PC-9 (cell line): ENCODE measurements around the gene WNT4. TPM values are rescaled to one million over a fixed set of nuclear protein-coding genes. Genes with fewer than 3 reads are reported as not detected.

Source experiments
- BruUV-seq: library from RNA; stranded (reverse); fragments of 400-500 nt; replicated peaks from 2 replicates; lab custom pipeline; 2021; lab: Mats Ljungman, UMichigan
- CTCF ChIA-PET: fragments of 300-600 bp; sonication (Branson Sonifier 250); formaldehyde crosslinking; loops from one replicate; lab custom pipeline; 2022; ENCODE audit warnings: antibody characterized with exemption; lab: Charles Lee
- POLR2A ChIA-PET: fragments of 300-600 bp; sonication (Branson Sonifier 250); formaldehyde crosslinking; loops from one replicate; lab custom pipeline; 2022; ENCODE audit warnings: antibody characterized with exemption; ENCODE audit not compliant: unreplicated experiment; lab: Charles Lee
- DNase-seq, 2 experiments: peaks; one replicate each; pipeline versions ENCODE4 v3.0.0 to v3.0.0-alpha.2; 2015 to 2022; ENCODE audit warnings: mixed read lengths in 1 of 2
- H2AFZ ChIP-seq: fragments of 200-600 bp; sonication (generic); 2 replicates; pipeline ENCODE4 v1.8.1; 2017; ENCODE audit warnings: antibody characterized with exemption
- H3F3A ChIP-seq: fragments of 200-600 bp; sonication (generic); 2 replicates; pipeline ENCODE4 v1.8.1; 2017; ENCODE audit warnings: antibody characterized with exemption, mild to moderate bottlenecking, low read depth; ENCODE audit not compliant: insufficient read depth
- H3K27ac ChIP-seq: fragments of 200-600 bp; sonication (generic); 2 replicates; pipeline ENCODE4 v1.6.1; 2016; ENCODE audit warnings: mixed run types
- H3K27me3 ChIP-seq: fragments of 200-600 bp; sonication (generic); 2 replicates; pipeline ENCODE4 v1.6.1; 2016; ENCODE audit warnings: low read depth, mixed run types; ENCODE audit not compliant: insufficient read depth
- H3K36me3 ChIP-seq: fragments of 200-600 bp; sonication (generic); 2 replicates; pipeline ENCODE4 v1.6.1; 2016; ENCODE audit warnings: low read depth, mixed run types
- H3K4me1 ChIP-seq: fragments of 200-600 bp; sonication (generic); replicated peaks from 2 replicates; pipeline ENCODE4 v1.6.1; 2016; ENCODE audit warnings: mixed run types; ENCODE audit not compliant: insufficient read depth
- H3K4me2 ChIP-seq: fragments of 200-600 bp; sonication (generic); 2 replicates; pipeline ENCODE4 v1.6.1; 2017; ENCODE audit warnings: mixed run types
- H3K4me3 ChIP-seq: fragments of 200-600 bp; sonication (generic); 2 replicates; pipeline ENCODE4 v1.6.1; 2016; ENCODE audit warnings: mixed run types
- H3K79me2 ChIP-seq: fragments of 200-600 bp; sonication (generic); 2 replicates; pipeline ENCODE4 v1.6.1; 2017; ENCODE audit warnings: low read depth, mixed run types
- H3K9me2 ChIP-seq: fragments of 200-600 bp; sonication (generic); 2 replicates; pipeline ENCODE4 v1.8.1; 2017; ENCODE audit warnings: mild to moderate bottlenecking; ENCODE audit not compliant: insufficient read depth
- H3K9me3 ChIP-seq: fragments of 200-600 bp; sonication (generic); 2 replicates; pipeline ENCODE4 v1.8.1; 2016; ENCODE audit warnings: low read depth; ENCODE audit not compliant: insufficient read depth
- H4K20me1 ChIP-seq: fragments of 200-600 bp; sonication (generic); 2 replicates; pipeline ENCODE4 v1.8.1; 2017; ENCODE audit not compliant: insufficient read depth
- CTCF ChIP-seq: fragments of 200-600 bp; sonication (generic); conservative IDR thresholded peaks from 2 replicates; pipeline ENCODE4 v1.6.1; 2017; ENCODE audit warnings: mixed run types, antibody characterized with exemption, mild to moderate bottlenecking, moderate library complexity
- EZH2 ChIP-seq: fragments of 200-600 bp; sonication (generic); IDR thresholded peaks from 2 replicates; pipeline ENCODE4 v1.8.0; 2017; ENCODE audit warnings: antibody characterized with exemption, low read depth
- intact Hi-C: fragments of 100-400 bp; cut with micrococcal nuclease; formaldehyde crosslinking; loops from one replicate; pipeline ENCODE4 v1.10.0; 2022; ENCODE audit not compliant: unreplicated experiment
- total RNA-seq: library from RNA; stranded (reverse); gene quantifications from 2 replicates; pipeline ENCODE4 v1.2.3, GENCODE V29; 2021

WNT4 gene
- total RNA-seq, 1 experiment from 2014 or later: 0.83 TPM

DNA sequence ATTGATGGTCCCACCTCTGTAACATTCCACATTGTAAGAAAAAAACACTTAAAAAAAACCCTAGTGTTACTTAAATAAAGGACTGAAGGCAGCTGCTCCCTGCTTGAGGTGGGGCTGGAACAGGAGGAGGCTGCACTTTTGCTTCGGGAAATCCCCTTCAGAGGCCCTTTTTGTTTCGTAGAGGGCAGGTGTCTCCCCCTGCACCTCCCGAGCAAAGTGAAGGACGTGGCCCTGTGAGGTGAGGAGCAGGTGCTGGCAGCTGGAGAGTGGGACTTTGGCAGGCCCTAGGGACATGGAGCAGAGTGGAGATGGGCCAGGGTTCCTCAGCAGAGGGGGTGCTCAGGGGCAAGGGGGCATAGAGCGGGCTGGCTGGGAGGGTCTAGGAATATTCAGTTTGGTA, 33.4 kb upstream of the WNT4 start:
- Histone ChIP-seq H2AFZ (no peak overlapping the region), H3K9me3 (no peaks in the 10 kb centered on the region), H4K20me1 (no peaks in the 10 kb centered on the region), H3K79me2 (no peaks in the 10 kb centered on the region), H3K4me3 (no peak overlapping the region), H3F3A (no peaks in the 10 kb centered on the region), H3K27me3 (no peaks in the 10 kb centered on the region), H3K9me2 (no peaks in the 10 kb centered on the region), H3K27ac (no peak overlapping the region), H3K4me1 (no peaks in the 10 kb centered on the region), H3K36me3 (no peaks in the 10 kb centered on the region), H3K4me2 (no peak overlapping the region)
- TF ChIP-seq EZH2 (no peak), CTCF (no peak)
- CTCF ChIA-PET: no interaction called here
- POLR2A ChIA-PET: no interaction called here
- intact Hi-C loops: no loop called here
- no peak for DNase-seq
- BruUV-seq: no TSS peak

DNA sequence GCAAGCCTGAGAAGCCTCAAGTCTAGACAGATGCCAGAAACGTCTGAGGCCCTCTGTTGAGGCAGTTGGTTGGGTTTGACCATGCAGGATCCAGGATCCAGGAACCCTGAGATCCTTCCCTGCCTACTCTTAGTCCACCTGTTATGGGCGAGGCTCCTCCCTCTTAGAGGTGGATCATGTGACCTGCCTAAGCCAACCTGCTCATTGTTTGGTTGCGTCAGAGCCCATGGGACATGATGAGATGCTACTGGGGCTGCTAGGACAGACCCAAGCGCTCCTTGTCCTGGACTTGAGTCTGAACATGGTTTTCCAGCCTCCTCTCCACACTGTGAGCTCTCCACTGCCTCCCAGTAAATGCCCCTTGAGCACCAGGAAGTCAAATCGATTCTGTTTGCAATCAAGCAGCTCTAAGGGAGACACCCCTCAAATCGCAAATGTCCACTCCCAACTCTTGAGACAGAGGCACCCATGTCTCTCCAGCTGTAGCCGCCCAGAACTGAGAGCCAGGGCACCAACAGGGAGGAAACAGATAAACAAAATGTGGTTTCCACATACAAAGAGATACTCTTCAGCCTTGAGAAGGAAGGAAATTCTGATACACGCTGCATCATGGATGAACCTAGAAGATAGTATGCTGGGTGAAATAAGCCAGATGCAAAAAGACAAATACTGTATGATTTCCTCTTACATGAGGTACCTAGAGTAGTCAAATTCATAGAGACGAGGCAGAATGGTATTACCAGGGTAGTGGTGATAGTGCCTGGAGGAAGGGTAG, 31.7 kb upstream of the WNT4 start:
- Histone ChIP-seq H3K9me3 (no peaks in the 10 kb centered on the region), H3K79me2 (no peaks in the 10 kb centered on the region), H2AFZ (no peak overlapping the region), H3K27ac (no peak overlapping the region), H4K20me1 (no peaks in the 10 kb centered on the region), H3K27me3 (no peaks in the 10 kb centered on the region), H3K4me3 (no peak overlapping the region), H3K4me2 (no peak overlapping the region), H3F3A (no peaks in the 10 kb centered on the region), H3K36me3 (no peaks in the 10 kb centered on the region), H3K9me2 (no peaks in the 10 kb centered on the region), H3K4me1 (no peaks in the 10 kb centered on the region)
- POLR2A ChIA-PET: no interaction called here
- no peak for DNase-seq
- TF ChIP-seq EZH2: no peak
- TF ChIP-seq CTCF: no peak
- no TSS peak for BruUV-seq
- CTCF ChIA-PET: no interaction called here
- intact Hi-C loops: no loop called here

DNA sequence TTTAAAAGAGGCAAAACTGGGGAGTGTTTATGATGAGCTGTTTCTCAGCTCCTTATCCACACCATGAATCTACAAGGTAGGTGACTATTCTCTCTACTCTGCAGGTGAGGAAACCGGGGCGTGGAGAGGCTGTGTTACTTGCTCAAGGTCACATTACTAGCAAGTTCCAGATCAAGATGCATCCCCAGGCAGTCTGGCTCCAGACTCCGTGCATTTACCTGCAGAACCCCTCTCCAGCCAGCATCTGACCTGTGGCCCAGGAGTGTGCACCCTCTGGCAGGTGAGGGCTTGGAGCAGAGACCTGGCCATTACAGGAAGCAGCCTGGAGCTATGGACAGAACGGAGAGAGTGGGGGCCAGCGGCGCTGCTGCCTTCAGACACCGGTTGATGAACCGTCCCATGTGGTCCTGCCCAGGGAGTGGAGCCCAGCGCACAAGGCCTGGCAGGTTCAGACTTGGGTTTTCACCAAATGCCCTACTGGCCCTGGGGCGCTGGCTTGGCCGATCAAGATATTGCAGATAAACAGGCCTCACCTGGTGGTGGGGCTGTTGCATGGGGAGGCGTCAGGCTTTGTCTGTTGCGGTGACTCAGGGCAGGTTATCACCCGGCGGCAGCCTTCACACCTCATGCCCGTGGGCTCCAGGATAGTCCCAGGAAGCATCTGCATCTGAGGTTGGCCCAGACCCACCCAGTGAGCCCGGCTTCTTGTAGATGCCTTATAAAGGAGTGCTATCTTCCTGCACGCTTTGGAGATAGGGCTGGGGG, 29.2 kb upstream of the WNT4 start:
- Histone ChIP-seq H3K79me2 (no peaks in the 10 kb centered on the region), H3K4me3 (no peak overlapping the region), H3K27me3 (no peaks in the 10 kb centered on the region), H3F3A (no peaks in the 10 kb centered on the region), H4K20me1 (no peaks in the 10 kb centered on the region), H3K36me3 (no peaks in the 10 kb centered on the region), H2AFZ (no peak overlapping the region), H3K9me2 (no peaks in the 10 kb centered on the region), H3K9me3 (no peaks in the 10 kb centered on the region), H3K4me2 (no peak overlapping the region), H3K27ac (no peak overlapping the region), H3K4me1 (no peaks in the 10 kb centered on the region)
- TF ChIP-seq CTCF (no peak), EZH2 (no peak)
- POLR2A ChIA-PET: no interaction called here
- DNase-seq: peak in 1 of 2 experiments; percentile 45
- no TSS peak for BruUV-seq
- intact Hi-C loops: no loop called here
- CTCF ChIA-PET: no interaction called here
